HFFc6 (cell line): ENCODE measurements around the gene CKAP2L. TPM values are rescaled to one million over a fixed set of nuclear protein-coding genes. Genes with fewer than 3 reads are reported as not detected.
A peak's percentile ranks its signal among the peaks of the same experiment; 100 is the strongest.

Experiments
- DNase-seq: peaks from one replicate; pipeline ENCODE4 v3.0.0-alpha.2; 2018
- H3K27ac Mint-ChIP-seq: 2 replicates; pipeline ENCODE4 v1.8.0; 2020; ENCODE audit warnings: mild to moderate bottlenecking, mixed read lengths
- H3K27me3 Mint-ChIP-seq: 2 replicates; pipeline ENCODE4 v1.8.0; 2021; ENCODE audit warnings: mild to moderate bottlenecking, moderate library complexity, mixed read lengths; ENCODE audit not compliant: insufficient read depth
- H3K36me3 Mint-ChIP-seq: 2 replicates; pipeline ENCODE4 v1.8.0; 2021; ENCODE audit warnings: low read depth, mixed read lengths
- H3K4me1 Mint-ChIP-seq: 2 replicates; pipeline ENCODE4 v1.8.0; 2020; ENCODE audit warnings: low read depth, mixed read lengths
- H3K4me3 Mint-ChIP-seq: 2 replicates; pipeline ENCODE4 v1.8.0; 2020; ENCODE audit warnings: mild to moderate bottlenecking, moderate library complexity, mixed read lengths
- H3K9me3 Mint-ChIP-seq: 2 replicates; pipeline ENCODE4 v1.8.0; 2020; ENCODE audit warnings: mild to moderate bottlenecking, mixed read lengths
- CTCF ChIP-seq: fragments of 200-600 bp; sonication (generic); IDR thresholded peaks from 2 replicates; pipeline ENCODE4 v1.5.0; 2021; ENCODE audit warnings: antibody characterized with exemption, mild to moderate bottlenecking
- total RNA-seq, 6 experiments: library from RNA; stranded (reverse); fragmentation: NEBNext Ultra II Directional; extraction: Animal tissue kit (Norgen Biotek cat#: 25700); gene quantifications; 2 replicates in 1 of 6; 3 replicates in 5 of 6; pipeline ENCODE4 v1.2.3, GENCODE V29; 2021

Gene CKAP2L
- total RNA-seq, 6 experiments from 2014 or later, result 10.6 to 35.7 (median 30.2) TPM

GRCh38 chr2:112751451-112752197, 12.8 kb downstream of the CKAP2L start:
- Mint-ChIP-seq H3K4me3 (no peak overlapping the region; the same call in 1 of the 2 replicates), H3K4me1 (peaks cover 68% of the 10 kb centered on the region), H3K27ac (peak overlapping the region; percentile 99), H3K27me3 (no peaks in the 10 kb centered on the region), H3K9me3 (no peaks in the 10 kb centered on the region), H3K36me3 (peaks cover 30% of the 10 kb centered on the region)
- DNase-seq, result peak; percentile 10
- no peak for TF ChIP-seq CTCF

GRCh38 chr2:112750560-112750843, 13.9 kb downstream of the CKAP2L start:
- Mint-ChIP-seq H3K9me3 (no peaks in the 10 kb centered on the region), H3K27ac (peak overlapping the region; percentile 99), H3K36me3 (peaks cover 19% of the 10 kb centered on the region), H3K4me1 (peaks cover 67% of the 10 kb centered on the region), H3K27me3 (no peaks in the 10 kb centered on the region), H3K4me3 (peak overlapping the region; percentile 33; the same call in 1 of the 2 replicates)
- no peak for TF ChIP-seq CTCF
- DNase-seq, result peak; percentile 68

DNA sequence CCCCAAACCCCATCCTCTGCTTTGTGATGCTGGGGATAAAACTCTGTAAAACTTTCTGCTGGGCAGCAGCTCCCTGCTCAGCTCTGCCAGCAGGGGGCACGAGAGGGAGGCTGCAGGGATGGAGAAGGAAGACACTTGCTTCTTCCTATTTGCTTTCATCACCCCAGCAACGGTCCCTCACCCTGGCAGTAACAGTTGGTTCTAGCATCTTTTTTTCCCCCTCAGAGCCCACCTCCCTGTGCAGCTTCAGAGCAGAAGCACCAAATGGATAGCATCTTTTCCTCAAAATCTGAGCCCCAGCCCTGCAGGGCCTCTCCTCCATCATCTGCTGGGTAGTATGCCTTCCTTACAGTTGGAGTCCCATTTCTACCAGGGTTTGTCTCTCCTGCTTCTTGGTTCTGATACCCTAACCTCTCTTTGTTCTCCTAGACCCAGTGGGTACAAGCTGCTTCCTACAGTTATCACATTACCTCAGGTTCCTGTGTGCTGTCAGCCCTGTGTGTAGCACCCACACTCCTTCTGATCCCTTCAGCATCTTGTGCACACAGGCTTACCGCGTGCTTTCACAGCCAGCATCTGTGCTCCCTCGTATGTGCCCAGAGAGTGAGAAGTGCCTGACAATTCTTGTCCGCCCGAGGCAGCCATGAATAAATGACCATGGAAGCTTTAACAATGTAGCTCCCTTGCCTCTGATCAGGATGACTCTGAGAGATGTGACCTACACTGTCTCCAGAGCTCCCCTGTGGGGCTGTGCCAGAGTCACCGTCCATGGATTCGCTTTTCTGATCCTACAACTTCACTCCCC, 14.5 kb downstream of the CKAP2L start:
- no peaks in the 10 kb centered on the region for H3K9me3 Mint-ChIP-seq
- peak overlapping the region; percentile 33; the same call in 1 of the 2 replicates for H3K4me3 Mint-ChIP-seq
- peak; percentile 98 for TF ChIP-seq CTCF
- peaks cover 62% of the 10 kb centered on the region for H3K4me1 Mint-ChIP-seq
- peak overlapping the region; percentile 99 for H3K27ac Mint-ChIP-seq
- peak; percentile 72 for DNase-seq
- H3K27me3 Mint-ChIP-seq, result no peaks in the 10 kb centered on the region
- H3K36me3 Mint-ChIP-seq, result peaks cover 13% of the 10 kb centered on the region

- no peak for TF ChIP-seq CTCF
- Mint-ChIP-seq H3K4me3 (no peak overlapping the region), H3K27me3 (no peaks in the 10 kb centered on the region; the same call in 1 of the 2 replicates), H3K9me3 (no peaks in the 10 kb centered on the region), H3K4me1 (peaks cover 27% of the 10 kb centered on the region), H3K36me3 (peaks cover 41% of the 10 kb centered on the region), H3K27ac (no peak overlapping the region)
- no peak for DNase-seq
Measured at GRCh38 chr2:112740527-112740926, 23.9 kb downstream of the CKAP2L start.

GRCh38 chr2:112737542-112738232, 26.7 kb downstream of the CKAP2L start:
- DNase-seq, result no peak
- H3K27me3 Mint-ChIP-seq, result no peaks in the 10 kb centered on the region; the same call in 1 of the 2 replicates
- H3K4me3 Mint-ChIP-seq, result peak overlapping the region; percentile 24; the same call in 1 of the 2 replicates
- no peak for TF ChIP-seq CTCF
- peaks cover 27% of the 10 kb centered on the region for H3K4me1 Mint-ChIP-seq
- H3K27ac Mint-ChIP-seq, result peak overlapping the region; percentile 57
- H3K36me3 Mint-ChIP-seq, result peaks cover 29% of the 10 kb centered on the region
- H3K9me3 Mint-ChIP-seq, result no peaks in the 10 kb centered on the region
